Thyroid gland (tissue), 4 donors: ENCODE data around the gene POMP. TPM values are rescaled to one million over a fixed set of nuclear protein-coding genes. Genes with fewer than 3 reads are reported as not detected.

Experiments
- DNase-seq, 2 donors: peaks; one replicate each; pipeline ENCODE4 v3.0.0-alpha.2; 2019
- H3K27ac ChIP-seq, 3 donors: fragments of 200-600 bp; sonication (generic); 1 replicate in 2 of 3; 2 replicates in 1 of 3; pipeline ENCODE4 v1.5.1; 2016 to 2019; ENCODE audit warnings: mild to moderate bottlenecking in 1 of 3, moderate library complexity in 1 of 3
- H3K27me3 ChIP-seq: fragments of 200-600 bp; sonication (generic); one replicate; pipeline ENCODE4 v1.5.1; 2019
- H3K36me3 ChIP-seq, 2 donors: fragments of 200-600 bp; sonication (generic); one replicate each; pipeline ENCODE4 v1.5.1; 2016 to 2019
- H3K4me1 ChIP-seq, 2 donors: fragments of 200-600 bp; sonication (generic); one replicate each; pipeline ENCODE4 v1.5.1; 2017 to 2019
- H3K4me3 ChIP-seq, 3 donors: fragments of 200-600 bp; sonication (generic); replicated peaks in 1 of 3; 1 replicate in 2 of 3; 2 replicates in 1 of 3; pipeline ENCODE4 v1.5.1; 2016; ENCODE audit warnings: mild to moderate bottlenecking in 1 of 3
- H3K9me3 ChIP-seq: fragments of 200-600 bp; sonication (generic); one replicate; pipeline ENCODE4 v1.5.1; 2017
- CTCF ChIP-seq, 6 experiments: fragments of 200-600 bp in 3 of 6; fragments of 450-650 bp in 3 of 6; sonication (generic) in 3 of 6; IDR thresholded peaks; one replicate each; pipeline ENCODE4 v1.5.1; 2016 to 2019; ENCODE audit warnings: antibody characterized with exemption in 6 of 6, mild to moderate bottlenecking in 2 of 6, inconsistent platforms in 1 of 6, moderate library complexity in 1 of 6
- POLR2A ChIP-seq, 2 donors: fragments of 450-650 bp; IDR thresholded peaks; one replicate each; pipeline ENCODE4 v1.6.1; 2017; ENCODE audit warnings: antibody characterized with exemption in 2 of 2, mild to moderate bottlenecking in 2 of 2, moderate library complexity in 1 of 2
- WGBS, 2 donors: methylation state at CpG; one replicate each; pipeline ENCODE4 v1.1.5; 2017; 5-methylcytosine and 5-hydroxymethylcytosine counted together
- intact Hi-C: fragments of 100-400 bp; cut with DNase I; formaldehyde crosslinking; loops from one replicate; pipeline ENCODE4 v1.15.1; 2023
- total RNA-seq, 4 donors: library from RNA; depleted of rRNA; stranded (reverse); fragments of >200 nt; gene quantifications; one replicate each; pipeline ENCODE4 v1.2.3, GENCODE V29; 2016

The POMP gene
- total RNA-seq, 4 donors from 2014 or later = 23.3 to 70.0 (median 45.4) TPM

- intact Hi-C loops = no loop called here
- Histone ChIP-seq H3K36me3 (no peaks in the 10 kb centered on the region), H3K9me3 (no peaks in the 10 kb centered on the region), H3K4me1 (no peaks in the 10 kb centered on the region), H3K27ac (no peak overlapping the region), H3K27me3 (no peaks in the 10 kb centered on the region), H3K4me3 (no peak overlapping the region)
- TF ChIP-seq POLR2A (IDR thresholded peaks at IDR 0.05) = no peak
- TF ChIP-seq CTCF (IDR thresholded peaks at IDR 0.05) = no peak
- WGBS, 2 donors = 91 to 92% methylated on average over 5 of the region's 5 CpGs
- DNase-seq = no peak
Observed at GRCh38 chr13:28707629-28708427, 48.9 kb downstream of the POMP start.

GRCh38 chr13:28710161-28710560, 51.2 kb downstream of the POMP start:
- TF ChIP-seq CTCF (IDR thresholded peaks at IDR 0.05) (no peak), POLR2A (IDR thresholded peaks at IDR 0.05) (no peak)
- no peaks in the 10 kb centered on the region for H3K27me3 ChIP-seq
- WGBS, 2 donors = 80 to 95% methylated on average over 4 of the region's 4 CpGs
- no peak for DNase-seq
- H3K9me3 ChIP-seq = no peaks in the 10 kb centered on the region
- no peak overlapping the region for H3K27ac ChIP-seq
- intact Hi-C loops = no loop called here
- no peaks in the 10 kb centered on the region for H3K36me3 ChIP-seq
- H3K4me3 ChIP-seq = no peak overlapping the region
- H3K4me1 ChIP-seq = no peaks in the 10 kb centered on the region

GRCh38 chr13:28714651-28715050, 55.7 kb downstream of the POMP start:
- no peak overlapping the region for H3K4me3 ChIP-seq
- H3K4me1 ChIP-seq = peaks cover 6 to 15% of the 10 kb centered on the region in 2 donors
- H3K9me3 ChIP-seq = no peaks in the 10 kb centered on the region
- no peaks in the 10 kb centered on the region for H3K36me3 ChIP-seq
- TF ChIP-seq POLR2A (IDR thresholded peaks at IDR 0.05) = no peak
- TF ChIP-seq CTCF (IDR thresholded peaks at IDR 0.05) = no peak
- WGBS, 2 donors = 93 to 95% methylated on average over 1 of the region's 1 CpG
- no peak for DNase-seq
- intact Hi-C loops = no loop called here
- no peak overlapping the region for H3K27ac ChIP-seq
- no peaks in the 10 kb centered on the region for H3K27me3 ChIP-seq

GRCh38 chr13:28716511-28716910, 57.6 kb downstream of the POMP start:
- WGBS, 2 donors = 45 to 53% methylated on average over 8 of the region's 8 CpGs
- H3K4me3 ChIP-seq = no peak overlapping the region
- H3K27ac ChIP-seq = peak overlapping the region in 1 of 3 donors; percentile 41
- peaks cover 6 to 15% of the 10 kb centered on the region in 2 donors for H3K4me1 ChIP-seq
- DNase-seq = no peak
- H3K27me3 ChIP-seq = no peaks in the 10 kb centered on the region
- intact Hi-C loops = no loop called here
- H3K36me3 ChIP-seq = no peaks in the 10 kb centered on the region
- no peaks in the 10 kb centered on the region for H3K9me3 ChIP-seq
- no peak for TF ChIP-seq CTCF (IDR thresholded peaks at IDR 0.05)
- TF ChIP-seq POLR2A (IDR thresholded peaks at IDR 0.05) = no peak

- intact Hi-C loops = no loop called here
Observed at GRCh38 chr13:28717170-28717569, 58.2 kb downstream of the POMP start.

More at GRCh38 chr13:28717170-28717569, 58.2 kb downstream of the POMP start:
- WGBS, 2 donors = 74 to 78% methylated on average over 3 of the region's 3 CpGs
- Histone ChIP-seq H3K4me3 (no peak overlapping the region), H3K4me1 (peaks cover 6 to 15% of the 10 kb centered on the region in 2 donors), H3K36me3 (no peaks in the 10 kb centered on the region), H3K27me3 (no peaks in the 10 kb centered on the region), H3K9me3 (no peaks in the 10 kb centered on the region), H3K27ac (peak overlapping the region in 2 of 3 donors; percentile 41 to 89)
- TF ChIP-seq CTCF (IDR thresholded peaks at IDR 0.05) (no peak), POLR2A (IDR thresholded peaks at IDR 0.05) (no peak)
- DNase-seq = no peak
